Measurements from ENCODE around the gene GRSF1. TPM values are rescaled to one million over a fixed set of nuclear protein-coding genes. Genes with fewer than 3 reads are reported as not detected.

The GRSF1 gene
- total RNA-seq, 1 donor = 79.3 TPM

DNA sequence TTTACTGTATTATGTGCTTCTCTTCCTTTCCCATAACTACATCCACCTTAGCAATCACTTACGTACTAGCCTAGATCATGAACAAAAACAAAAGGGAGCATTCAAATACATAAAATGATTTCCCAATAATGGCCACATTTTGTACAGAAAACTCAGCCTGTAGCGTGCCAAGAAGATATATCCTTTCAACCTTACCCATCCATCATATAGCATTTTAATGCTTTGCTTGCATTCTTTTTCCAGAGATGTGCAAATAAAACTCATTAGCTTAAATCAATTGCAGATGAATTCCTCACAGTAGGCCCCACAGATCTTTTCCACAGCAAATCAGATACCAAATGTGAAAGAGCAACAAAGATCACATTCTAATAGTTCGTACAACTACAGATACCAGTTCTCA is 20.8 kb downstream of the GRSF1 start:
- no peak overlapping the region for H2AFZ ChIP-seq (ENCODE audit: low read length)
- H3K27ac ChIP-seq (ENCODE audit: low read depth, low read length) = no peak overlapping the region
- no peaks in the 10 kb centered on the region for H4K20me1 ChIP-seq (ENCODE audit: insufficient read depth, low read length)
- TF ChIP-seq, protein P1, sequence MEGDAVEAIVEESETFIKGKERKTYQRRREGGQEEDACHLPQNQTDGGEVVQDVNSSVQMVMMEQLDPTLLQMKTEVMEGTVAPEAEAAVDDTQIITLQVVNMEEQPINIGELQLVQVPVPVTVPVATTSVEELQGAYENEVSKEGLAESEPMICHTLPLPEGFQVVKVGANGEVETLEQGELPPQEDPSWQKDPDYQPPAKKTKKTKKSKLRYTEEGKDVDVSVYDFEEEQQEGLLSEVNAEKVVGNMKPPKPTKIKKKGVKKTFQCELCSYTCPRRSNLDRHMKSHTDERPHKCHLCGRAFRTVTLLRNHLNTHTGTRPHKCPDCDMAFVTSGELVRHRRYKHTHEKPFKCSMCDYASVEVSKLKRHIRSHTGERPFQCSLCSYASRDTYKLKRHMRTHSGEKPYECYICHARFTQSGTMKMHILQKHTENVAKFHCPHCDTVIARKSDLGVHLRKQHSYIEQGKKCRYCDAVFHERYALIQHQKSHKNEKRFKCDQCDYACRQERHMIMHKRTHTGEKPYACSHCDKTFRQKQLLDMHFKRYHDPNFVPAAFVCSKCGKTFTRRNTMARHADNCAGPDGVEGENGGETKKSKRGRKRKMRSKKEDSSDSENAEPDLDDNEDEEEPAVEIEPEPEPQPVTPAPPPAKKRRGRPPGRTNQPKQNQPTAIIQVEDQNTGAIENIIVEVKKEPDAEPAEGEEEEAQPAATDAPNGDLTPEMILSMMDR (IDR thresholded peaks at IDR 0.05; ENCODE audit: extremely low read depth, low read depth, low read length) = no peak
- no peak for DNase-seq (ENCODE audit: insufficient read length, low spot score, missing footprints)
- no peaks in the 10 kb centered on the region for H3K4me1 ChIP-seq (ENCODE audit: insufficient read depth, low read length)
- no peak overlapping the region for H3K4me2 ChIP-seq (ENCODE audit: insufficient read depth, low read length)
- no peaks in the 10 kb centered on the region for H3K27me3 ChIP-seq (ENCODE audit: insufficient read depth, low read length)
- H3K4me3 ChIP-seq (ENCODE audit: insufficient read depth, low read length) = no peak overlapping the region
- peaks cover 40% of the 10 kb centered on the region for H3K36me3 ChIP-seq (ENCODE audit: insufficient read depth, low read length)
- no peaks in the 10 kb centered on the region for H3K9me3 ChIP-seq (ENCODE audit: low read depth, low read length)
- no peaks in the 10 kb centered on the region for H3K79me2 ChIP-seq (ENCODE audit: insufficient read depth, low read length)

- Histone ChIP-seq H2AFZ (ENCODE audit: low read length) (no peak overlapping the region), H3K27ac (ENCODE audit: low read depth, low read length) (no peak overlapping the region), H3K36me3 (ENCODE audit: insufficient read depth, low read length) (peaks cover 36% of the 10 kb centered on the region), H3K9me3 (ENCODE audit: low read depth, low read length) (no peaks in the 10 kb centered on the region), H3K79me2 (ENCODE audit: insufficient read depth, low read length) (no peaks in the 10 kb centered on the region), H3K4me3 (ENCODE audit: insufficient read depth, low read length) (no peak overlapping the region), H3K27me3 (ENCODE audit: insufficient read depth, low read length) (no peaks in the 10 kb centered on the region), H3K4me2 (ENCODE audit: insufficient read depth, low read length) (no peak overlapping the region), H4K20me1 (ENCODE audit: insufficient read depth, low read length) (no peaks in the 10 kb centered on the region), H3K4me1 (ENCODE audit: insufficient read depth, low read length) (no peaks in the 10 kb centered on the region)
- TF ChIP-seq, protein P1 (IDR thresholded peaks at IDR 0.05; ENCODE audit: extremely low read depth, low read depth, low read length) = no peak
- DNase-seq (ENCODE audit: insufficient read length, low spot score, missing footprints) = no peak
Measured at GRCh38 chr4:70818173-70818855, 21.4 kb downstream of the GRSF1 start.

DNA sequence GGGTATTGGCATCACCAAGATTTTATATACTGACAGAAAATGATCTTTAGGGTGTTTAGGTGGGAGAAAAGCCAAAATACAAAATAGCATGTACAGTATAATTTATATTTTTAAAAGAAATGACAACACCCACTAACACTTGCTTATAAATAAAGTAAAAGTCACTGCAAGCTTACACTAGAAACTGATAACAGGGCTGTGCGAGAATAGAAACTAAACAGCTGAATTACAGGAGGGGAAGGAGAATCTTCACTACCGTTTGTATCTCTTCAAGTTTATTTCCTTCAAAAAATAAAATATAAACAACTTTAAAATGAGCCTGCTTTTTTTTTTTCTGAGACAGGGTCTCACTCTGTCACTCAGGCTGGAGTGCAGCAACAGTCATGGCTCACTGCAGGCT is 22.8 kb downstream of the GRSF1 start:
- H3K79me2 ChIP-seq (ENCODE audit: insufficient read depth, low read length) = no peaks in the 10 kb centered on the region
- H3K4me2 ChIP-seq (ENCODE audit: insufficient read depth, low read length) = no peak overlapping the region
- H3K9me3 ChIP-seq (ENCODE audit: low read depth, low read length) = no peaks in the 10 kb centered on the region
- H3K36me3 ChIP-seq (ENCODE audit: insufficient read depth, low read length) = peaks cover 29% of the 10 kb centered on the region
- TF ChIP-seq, protein P1 (IDR thresholded peaks at IDR 0.05; ENCODE audit: extremely low read depth, low read depth, low read length) = no peak
- H3K27me3 ChIP-seq (ENCODE audit: insufficient read depth, low read length) = no peaks in the 10 kb centered on the region
- H2AFZ ChIP-seq (ENCODE audit: low read length) = no peak overlapping the region
- H3K27ac ChIP-seq (ENCODE audit: low read depth, low read length) = no peak overlapping the region
- H3K4me3 ChIP-seq (ENCODE audit: insufficient read depth, low read length) = no peak overlapping the region
- no peak for DNase-seq (ENCODE audit: insufficient read length, low spot score, missing footprints)
- no peaks in the 10 kb centered on the region for H3K4me1 ChIP-seq (ENCODE audit: insufficient read depth, low read length)
- H4K20me1 ChIP-seq (ENCODE audit: insufficient read depth, low read length) = no peaks in the 10 kb centered on the region

DNA sequence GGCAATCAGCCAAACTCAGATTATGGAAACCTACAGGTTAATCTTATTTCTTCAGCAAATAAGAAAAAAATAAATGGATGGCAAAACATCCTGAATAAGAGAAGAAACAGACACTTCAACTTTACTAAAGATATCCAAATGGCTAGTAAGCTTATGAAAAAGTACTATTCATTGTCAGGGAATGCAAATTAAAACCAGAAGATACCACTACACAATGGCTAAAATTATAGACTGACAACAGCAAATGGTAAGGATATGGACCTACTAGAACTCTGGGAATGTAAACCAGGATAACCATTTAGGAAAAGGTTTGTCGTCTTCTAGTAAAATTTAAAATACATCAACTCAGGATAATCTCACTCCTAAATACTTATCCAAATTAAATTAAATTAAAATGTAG is 24.3 kb downstream of the GRSF1 start:
- no peaks in the 10 kb centered on the region for H3K4me1 ChIP-seq (ENCODE audit: insufficient read depth, low read length)
- H3K27me3 ChIP-seq (ENCODE audit: insufficient read depth, low read length) = no peaks in the 10 kb centered on the region
- H2AFZ ChIP-seq (ENCODE audit: low read length) = no peak overlapping the region
- H3K4me3 ChIP-seq (ENCODE audit: insufficient read depth, low read length) = no peak overlapping the region
- no peak for DNase-seq (ENCODE audit: insufficient read length, low spot score, missing footprints)
- no peaks in the 10 kb centered on the region for H3K9me3 ChIP-seq (ENCODE audit: low read depth, low read length)
- H4K20me1 ChIP-seq (ENCODE audit: insufficient read depth, low read length) = no peaks in the 10 kb centered on the region
- H3K27ac ChIP-seq (ENCODE audit: low read depth, low read length) = no peak overlapping the region
- H3K79me2 ChIP-seq (ENCODE audit: insufficient read depth, low read length) = no peaks in the 10 kb centered on the region
- H3K36me3 ChIP-seq (ENCODE audit: insufficient read depth, low read length) = peaks cover 25% of the 10 kb centered on the region
- no peak overlapping the region for H3K4me2 ChIP-seq (ENCODE audit: insufficient read depth, low read length)
- TF ChIP-seq, protein P1 (IDR thresholded peaks at IDR 0.05; ENCODE audit: extremely low read depth, low read depth, low read length) = no peak
